ENCODE measurements around the gene CNPY1. TPM values are rescaled to one million over a fixed set of nuclear protein-coding genes. Genes with fewer than 3 reads are reported as not detected.

CNPY1 gene
- total and polyA plus RNA-seq, 4 experiments from 2014 or later, result not detected

DNA sequence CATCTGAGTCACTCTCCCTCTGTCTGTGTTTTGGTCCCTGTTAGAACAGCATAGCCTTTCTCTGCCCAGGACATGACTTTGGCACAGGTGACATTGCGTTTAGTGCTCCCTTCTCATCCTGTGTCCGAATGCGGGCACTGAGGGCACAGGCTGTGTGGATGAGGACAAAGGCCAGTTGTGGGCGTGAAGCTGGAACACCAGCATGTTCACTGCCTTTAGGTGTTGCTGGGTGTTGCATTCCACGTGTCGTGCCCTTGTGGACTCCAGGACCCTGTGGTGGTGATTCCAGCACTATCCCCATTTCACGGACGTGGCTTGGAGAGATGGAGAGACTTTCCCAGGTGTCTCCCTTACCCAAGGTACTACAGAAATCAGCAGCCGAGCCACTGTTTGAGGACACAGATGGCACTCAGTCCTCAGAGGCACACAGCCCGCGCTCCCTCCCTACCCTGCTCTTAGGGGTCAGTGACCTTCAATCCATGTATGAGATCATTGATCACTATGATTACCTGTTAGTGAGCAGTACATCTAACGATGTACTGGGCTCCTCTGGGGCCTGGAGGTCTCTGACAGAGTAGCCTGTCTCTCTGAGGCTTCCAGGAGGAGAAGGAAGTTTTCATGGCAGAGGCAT lies 917 bp upstream of the CNPY1 start:
- Mint-ChIP-seq H3K4me1 (no peaks in the 10 kb centered on the region), H3K36me3 (no peaks in the 10 kb centered on the region), H3K9me3 (no peaks in the 10 kb centered on the region), H3K27ac (no peak overlapping the region), H3K4me3 (no peak overlapping the region), H3K27me3 (peaks cover 1 to 6% of the 10 kb centered on the region in 2 donors)
- Histone ChIP-seq H3K4me1 (ENCODE audit: insufficient read depth, low read length) (no peaks in the 10 kb centered on the region), H3K27ac (ENCODE audit: low read depth, low read length) (no peak overlapping the region), H3K27me3 (ENCODE audit: insufficient read depth, low read length) (no peaks in the 10 kb centered on the region), H3K9me3 (ENCODE audit: control insufficient read depth in 1 of 2, low read length in 2 of 2) (no peaks in the 10 kb centered on the region), H3K4me3 (ENCODE audit: low read length in 2 of 2) (no peak overlapping the region), H3K36me3 (ENCODE audit: insufficient read depth, low read length) (no peaks in the 10 kb centered on the region)
- intact Hi-C loops (cut with micrococcal nuclease), result no loop called here
- CTCF ChIA-PET (ENCODE audit: partially characterized antibody), result no interaction called here
- POLR2A ChIA-PET (ENCODE audit: partially characterized antibody), result no interaction called here
- no peak for DNase-seq

DNA sequence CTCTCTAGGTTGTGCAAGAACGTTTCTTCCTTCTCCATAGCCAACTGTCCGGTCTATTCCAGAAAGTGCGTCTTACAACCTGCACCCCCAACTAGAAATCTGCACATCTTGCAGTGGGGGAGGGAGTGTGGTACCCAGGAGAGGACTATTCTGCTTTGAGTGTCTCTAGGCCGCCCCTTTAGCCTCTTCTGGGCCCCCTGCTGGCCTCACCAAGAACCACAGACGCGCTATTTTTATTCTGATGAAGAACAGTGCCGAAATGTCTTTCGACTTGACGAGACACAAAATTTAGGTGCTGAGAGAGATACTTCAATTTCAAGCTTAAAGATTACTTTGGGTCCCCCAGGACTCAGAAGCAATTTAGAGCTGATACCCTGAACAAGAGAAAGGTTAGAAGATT lies 1.0 kb downstream of the CNPY1 start:
- H3K27ac Mint-ChIP-seq, result no peak overlapping the region
- no peak for DNase-seq
- Histone ChIP-seq H3K27me3 (ENCODE audit: insufficient read depth, low read length) (no peaks in the 10 kb centered on the region), H3K9me3 (ENCODE audit: control insufficient read depth in 1 of 2, low read length in 2 of 2) (no peaks in the 10 kb centered on the region), H3K4me3 (ENCODE audit: low read length in 2 of 2) (no peak overlapping the region), H3K4me1 (ENCODE audit: insufficient read depth, low read length) (no peaks in the 10 kb centered on the region), H3K27ac (ENCODE audit: low read depth, low read length) (no peak overlapping the region), H3K36me3 (ENCODE audit: insufficient read depth, low read length) (no peaks in the 10 kb centered on the region)
- H3K9me3 Mint-ChIP-seq, result no peaks in the 10 kb centered on the region
- H3K4me1 Mint-ChIP-seq, result no peaks in the 10 kb centered on the region
- intact Hi-C loops (cut with micrococcal nuclease), result no loop called here
- H3K27me3 Mint-ChIP-seq, result peaks cover 5 to 7% of the 10 kb centered on the region in 2 donors
- POLR2A ChIA-PET (ENCODE audit: partially characterized antibody), result no interaction called here
- CTCF ChIA-PET (ENCODE audit: partially characterized antibody), result interaction anchor here (1.1 kb wide), 1 partner anchor 632 kb away, joined by 3 read pairs; no protein-coding TSS in a partner anchor
- no peaks in the 10 kb centered on the region for H3K36me3 Mint-ChIP-seq
- no peak overlapping the region for H3K4me3 Mint-ChIP-seq

DNA sequence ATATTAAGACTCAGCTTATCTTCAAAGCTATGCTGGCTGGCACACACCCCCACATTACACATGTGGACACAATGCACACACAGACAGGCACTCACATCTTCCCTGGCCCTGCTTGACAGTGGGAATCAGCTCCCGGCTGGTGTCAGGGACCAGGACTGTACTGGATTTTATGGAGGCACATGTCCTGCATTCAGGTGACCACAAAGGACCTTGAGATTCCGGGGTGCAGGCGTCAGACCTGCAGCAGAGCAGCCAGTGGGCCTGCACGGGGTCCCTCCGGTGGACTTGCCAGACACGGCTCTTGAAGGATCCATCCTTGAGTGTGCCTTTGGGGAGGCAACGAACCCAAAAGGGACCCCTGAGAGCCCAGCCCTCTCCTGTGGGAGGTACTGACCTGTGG lies 1.9 kb downstream of the CNPY1 start:
- H3K27ac ChIP-seq (ENCODE audit: low read depth, low read length), result no peak overlapping the region
- Mint-ChIP-seq H3K27me3 (peaks cover 7 to 12% of the 10 kb centered on the region in 2 donors), H3K9me3 (no peaks in the 10 kb centered on the region), H3K36me3 (no peaks in the 10 kb centered on the region), H3K27ac (no peak overlapping the region), H3K4me3 (no peak overlapping the region), H3K4me1 (no peaks in the 10 kb centered on the region)
- POLR2A ChIA-PET (ENCODE audit: partially characterized antibody), result no interaction called here
- no peak overlapping the region for H3K4me3 ChIP-seq (ENCODE audit: low read length in 2 of 2)
- intact Hi-C loops (cut with micrococcal nuclease), result no loop called here
- CTCF ChIA-PET (ENCODE audit: partially characterized antibody), result no interaction called here
- no peaks in the 10 kb centered on the region for H3K27me3 ChIP-seq (ENCODE audit: insufficient read depth, low read length)
- no peaks in the 10 kb centered on the region for H3K4me1 ChIP-seq (ENCODE audit: insufficient read depth, low read length)
- no peaks in the 10 kb centered on the region for H3K9me3 ChIP-seq (ENCODE audit: control insufficient read depth in 1 of 2, low read length in 2 of 2)
- H3K36me3 ChIP-seq (ENCODE audit: insufficient read depth, low read length), result no peaks in the 10 kb centered on the region
- no peak for DNase-seq

DNA sequence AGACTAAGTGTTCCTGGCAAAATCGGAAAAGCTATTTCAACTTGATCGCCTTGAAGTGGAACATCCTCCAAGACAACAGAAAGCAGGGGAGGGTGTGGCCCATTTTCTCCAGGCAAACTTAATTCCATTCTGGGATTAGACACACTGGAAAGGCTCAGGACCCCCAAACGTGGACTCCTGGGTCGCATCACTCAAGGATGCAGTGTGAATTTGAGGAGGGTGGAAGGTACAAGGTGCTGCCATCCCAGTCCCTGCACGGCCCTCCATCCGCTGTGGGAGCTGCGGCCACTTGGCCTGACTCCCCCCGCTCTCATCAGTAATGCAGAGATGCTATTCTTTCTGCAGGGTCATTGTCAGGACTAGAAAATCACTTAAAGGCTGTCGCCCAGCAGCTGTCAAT lies 2.4 kb downstream of the CNPY1 start:
- Histone ChIP-seq H3K27me3 (ENCODE audit: insufficient read depth, low read length) (no peaks in the 10 kb centered on the region), H3K9me3 (ENCODE audit: control insufficient read depth in 1 of 2, low read length in 2 of 2) (no peaks in the 10 kb centered on the region), H3K36me3 (ENCODE audit: insufficient read depth, low read length) (no peaks in the 10 kb centered on the region), H3K4me1 (ENCODE audit: insufficient read depth, low read length) (no peaks in the 10 kb centered on the region), H3K4me3 (ENCODE audit: low read length in 2 of 2) (no peak overlapping the region), H3K27ac (ENCODE audit: low read depth, low read length) (no peak overlapping the region)
- POLR2A ChIA-PET (ENCODE audit: partially characterized antibody), result no interaction called here
- no peaks in the 10 kb centered on the region for H3K36me3 Mint-ChIP-seq
- peaks cover 11 to 14% of the 10 kb centered on the region in 2 donors for H3K27me3 Mint-ChIP-seq
- no peak for DNase-seq
- CTCF ChIA-PET (ENCODE audit: partially characterized antibody), result no interaction called here
- no peaks in the 10 kb centered on the region for H3K9me3 Mint-ChIP-seq
- H3K4me3 Mint-ChIP-seq, result no peak overlapping the region
- no peaks in the 10 kb centered on the region for H3K4me1 Mint-ChIP-seq
- H3K27ac Mint-ChIP-seq, result no peak overlapping the region
- intact Hi-C loops (cut with micrococcal nuclease), result no loop called here

DNA sequence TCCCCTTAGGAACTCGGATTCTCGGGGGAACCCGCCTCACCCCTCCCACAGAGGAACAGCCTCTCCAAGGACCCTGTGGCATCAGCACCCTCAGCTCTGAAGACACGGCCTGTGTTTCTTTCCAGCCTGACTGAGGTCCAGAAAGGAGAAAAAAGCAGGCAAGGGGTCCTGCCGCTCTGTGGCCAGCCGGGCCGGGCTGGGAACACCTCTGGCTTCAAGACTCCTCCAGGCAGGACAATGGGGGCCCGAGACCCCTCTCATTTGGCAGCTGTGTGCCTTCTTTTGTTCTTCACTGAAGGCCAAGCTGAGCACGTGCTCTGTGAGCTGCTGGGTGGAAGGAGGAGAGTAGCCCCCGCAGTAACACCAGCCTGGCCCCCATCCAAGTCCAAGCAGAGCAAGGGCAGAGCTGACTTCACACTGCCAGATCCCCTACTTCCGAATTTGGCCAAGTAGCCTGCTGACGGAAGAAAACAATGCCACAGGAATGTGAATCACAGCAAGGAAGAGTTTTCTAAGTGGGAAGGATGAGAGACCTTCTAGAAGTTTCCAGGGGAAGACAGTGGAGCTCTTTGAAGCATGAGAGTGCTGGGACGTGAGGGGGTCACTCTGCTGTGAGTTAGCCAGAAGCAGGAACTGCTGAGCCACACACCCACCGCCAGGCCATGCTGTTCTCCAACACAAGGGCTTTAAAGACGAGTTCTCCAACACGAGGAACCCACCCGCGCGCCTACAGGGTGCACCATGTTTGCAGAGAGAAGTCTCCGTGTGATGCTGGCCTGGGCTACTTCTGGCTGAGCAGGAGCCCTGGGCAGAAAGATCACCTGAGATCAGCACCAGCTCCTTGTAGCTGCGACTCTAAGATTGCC lies 3.1 kb downstream of the CNPY1 start:
- H3K36me3 Mint-ChIP-seq, result no peaks in the 10 kb centered on the region
- no peak overlapping the region for H3K27ac ChIP-seq (ENCODE audit: low read depth, low read length)
- CTCF ChIA-PET (ENCODE audit: partially characterized antibody), result no interaction called here
- H3K9me3 ChIP-seq (ENCODE audit: control insufficient read depth in 1 of 2, low read length in 2 of 2), result no peaks in the 10 kb centered on the region
- peaks cover 10 to 14% of the 10 kb centered on the region in 2 donors for H3K27me3 Mint-ChIP-seq
- POLR2A ChIA-PET (ENCODE audit: partially characterized antibody), result no interaction called here
- no peak overlapping the region for H3K27ac Mint-ChIP-seq
- H3K36me3 ChIP-seq (ENCODE audit: insufficient read depth, low read length), result no peaks in the 10 kb centered on the region
- H3K4me3 Mint-ChIP-seq, result no peak overlapping the region
- H3K4me1 ChIP-seq (ENCODE audit: insufficient read depth, low read length), result no peaks in the 10 kb centered on the region
- no peaks in the 10 kb centered on the region for H3K4me1 Mint-ChIP-seq
- H3K4me3 ChIP-seq (ENCODE audit: low read length in 2 of 2), result no peak overlapping the region
- no peaks in the 10 kb centered on the region for H3K9me3 Mint-ChIP-seq
- no peak for DNase-seq
- no peaks in the 10 kb centered on the region for H3K27me3 ChIP-seq (ENCODE audit: insufficient read depth, low read length)
- intact Hi-C loops (cut with micrococcal nuclease), result no loop called here

DNA sequence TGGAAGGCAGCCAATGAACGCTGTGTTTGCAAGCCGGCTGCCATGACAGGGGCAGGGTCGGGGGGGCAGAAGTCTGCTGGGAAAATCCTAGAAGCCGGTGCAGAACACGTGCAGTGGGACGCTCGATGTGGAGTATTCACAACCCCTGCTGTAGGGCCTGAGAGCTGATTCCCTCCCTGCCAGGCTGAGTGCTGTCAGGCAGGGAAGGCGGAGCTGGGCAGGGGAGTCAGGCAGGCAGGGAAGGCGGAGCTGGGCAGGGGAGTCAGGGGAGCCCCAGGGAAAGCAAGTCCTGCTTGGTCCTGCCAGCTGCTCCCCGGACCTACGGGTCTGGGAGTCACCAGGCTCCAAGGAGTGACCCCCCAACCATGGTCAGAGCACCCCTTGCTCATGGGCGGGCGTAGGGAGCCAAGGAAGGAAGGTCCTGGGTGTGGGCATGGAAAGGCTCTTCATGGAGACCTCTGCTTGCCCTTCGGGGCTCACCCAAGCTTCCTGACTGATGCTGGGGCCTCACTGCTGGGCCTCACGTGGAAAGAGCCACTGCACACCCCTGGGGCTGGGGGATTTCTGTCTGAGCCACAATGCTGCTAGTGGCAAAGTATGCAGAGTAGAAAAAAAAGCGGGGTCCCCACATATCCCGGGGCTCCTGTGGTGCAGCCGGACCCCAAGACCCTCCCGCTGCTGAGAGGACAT lies 4.2 kb downstream of the CNPY1 start:
- Histone ChIP-seq H3K4me1 (ENCODE audit: insufficient read depth, low read length) (no peaks in the 10 kb centered on the region), H3K9me3 (ENCODE audit: control insufficient read depth in 1 of 2, low read length in 2 of 2) (no peaks in the 10 kb centered on the region), H3K27me3 (ENCODE audit: insufficient read depth, low read length) (no peaks in the 10 kb centered on the region), H3K27ac (ENCODE audit: low read depth, low read length) (no peak overlapping the region), H3K36me3 (ENCODE audit: insufficient read depth, low read length) (no peaks in the 10 kb centered on the region), H3K4me3 (ENCODE audit: low read length in 2 of 2) (no peak overlapping the region)
- DNase-seq, result no peak
- no peak overlapping the region for H3K4me3 Mint-ChIP-seq
- H3K27ac Mint-ChIP-seq, result no peak overlapping the region
- H3K9me3 Mint-ChIP-seq, result no peaks in the 10 kb centered on the region
- no peaks in the 10 kb centered on the region for H3K4me1 Mint-ChIP-seq
- peaks cover 10 to 15% of the 10 kb centered on the region in 2 donors for H3K27me3 Mint-ChIP-seq
- POLR2A ChIA-PET (ENCODE audit: partially characterized antibody), result no interaction called here
- CTCF ChIA-PET (ENCODE audit: partially characterized antibody), result no interaction called here
- intact Hi-C loops (cut with micrococcal nuclease), result no loop called here
- H3K36me3 Mint-ChIP-seq, result no peaks in the 10 kb centered on the region

DNA sequence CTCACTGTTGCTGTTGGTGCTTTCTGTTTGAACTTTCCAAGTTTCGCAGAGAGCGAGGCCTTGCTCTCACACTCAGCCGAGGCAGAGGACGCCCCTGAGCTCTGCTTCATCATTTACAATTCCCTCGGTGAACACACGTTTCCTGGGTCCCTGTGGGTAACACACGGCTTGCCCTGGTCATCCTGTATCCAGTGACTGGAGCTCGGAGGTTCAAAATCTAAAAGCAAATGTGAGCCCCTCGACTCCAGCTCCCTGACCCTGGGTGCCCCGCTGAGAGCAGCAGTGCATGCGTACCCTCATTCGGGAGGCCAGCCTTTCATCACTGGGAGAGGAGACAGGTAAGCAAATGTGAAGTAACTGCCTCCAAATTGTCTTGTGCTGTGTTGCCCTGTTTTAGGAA lies 5.8 kb downstream of the CNPY1 start:
- Mint-ChIP-seq H3K9me3 (peaks cover 0 to 11% (median 0%) of the 10 kb centered on the region in 8 donors), H3K27me3 (peaks cover 20 to 24% of the 10 kb centered on the region in 2 donors), H3K36me3 (no peaks in the 10 kb centered on the region), H3K4me3 (no peak overlapping the region), H3K4me1 (no peaks in the 10 kb centered on the region), H3K27ac (no peak overlapping the region)
- POLR2A ChIA-PET (ENCODE audit: partially characterized antibody), result no interaction called here
- CTCF ChIA-PET (ENCODE audit: partially characterized antibody), result no interaction called here
- no peaks in the 10 kb centered on the region for H3K27me3 ChIP-seq (ENCODE audit: insufficient read depth, low read length)
- no peaks in the 10 kb centered on the region for H3K36me3 ChIP-seq (ENCODE audit: insufficient read depth, low read length)
- intact Hi-C loops (cut with micrococcal nuclease), result no loop called here
- no peaks in the 10 kb centered on the region for H3K4me1 ChIP-seq (ENCODE audit: insufficient read depth, low read length)
- no peak for DNase-seq
- no peak overlapping the region for H3K4me3 ChIP-seq (ENCODE audit: low read length in 2 of 2)
- no peak overlapping the region for H3K27ac ChIP-seq (ENCODE audit: low read depth, low read length)
- H3K9me3 ChIP-seq (ENCODE audit: control insufficient read depth in 1 of 2, low read length in 2 of 2), result no peaks in the 10 kb centered on the region

All from CD4-positive, alpha-beta memory T cell (primary cell).